Loucy (cell line): ENCODE results near the gene CACNA1C.

Experiments used
- H2AFZ ChIP-seq: fragments of 200-600 bp; sonication (generic); 2 replicates; pipeline ENCODE4 v1.6.0; 2016; ENCODE audit warnings: antibody characterized with exemption, mild to moderate bottlenecking, low read length, moderate library complexity
- H3F3A ChIP-seq: fragments of 200-600 bp; 2 replicates; pipeline ENCODE4 v1.6.0; 2016; ENCODE audit warnings: antibody characterized with exemption, low read depth, mild to moderate bottlenecking
- H3K27me3 ChIP-seq: fragments of 200-600 bp; sonication (generic); 2 replicates; pipeline ENCODE4 v1.6.1; 2014; ENCODE audit warnings: low read length, mild to moderate bottlenecking; ENCODE audit not compliant: insufficient read depth, poor library complexity, severe bottlenecking
- H3K36me3 ChIP-seq: fragments of 200-600 bp; sonication (generic); 2 replicates; pipeline ENCODE4 v1.6.1; 2016; ENCODE audit warnings: low read length; ENCODE audit not compliant: insufficient read depth
- H3K4me1 ChIP-seq: fragments of 200-600 bp; sonication (generic); 2 replicates; pipeline ENCODE4 v1.5.1; 2014; ENCODE audit warnings: low read length, mild to moderate bottlenecking; ENCODE audit not compliant: insufficient read depth, poor library complexity, severe bottlenecking
- H3K4me2 ChIP-seq: fragments of 200-600 bp; sonication (generic); 2 replicates; pipeline ENCODE4 v1.6.0; 2014; ENCODE audit warnings: antibody characterized with exemption, low read length, low read depth, mild to moderate bottlenecking; ENCODE audit not compliant: poor library complexity, severe bottlenecking
- H3K4me3 ChIP-seq: fragments of 200-600 bp; sonication (generic); 2 replicates; pipeline ENCODE4 v1.5.1; 2014; ENCODE audit warnings: low read length, mild to moderate bottlenecking, mixed read lengths; ENCODE audit not compliant: poor library complexity, severe bottlenecking
- H3K79me2 ChIP-seq: fragments of 200-600 bp; sonication (generic); 2 replicates; pipeline ENCODE4 v1.6.1; 2014; ENCODE audit warnings: low read length; ENCODE audit not compliant: insufficient read depth
- H3K9ac ChIP-seq: fragments of 200-600 bp; sonication (generic); 2 replicates; pipeline ENCODE4 v1.6.0; 2014; ENCODE audit warnings: mild to moderate bottlenecking, low read depth, low read length, moderate library complexity; ENCODE audit not compliant: poor library complexity, severe bottlenecking
- H3K9me2 ChIP-seq: fragments of 200-600 bp; sonication (generic); replicated peaks from 2 replicates; pipeline ENCODE4 v1.6.1; 2016; ENCODE audit warnings: low read depth, low read length, mixed read lengths
- H3K9me3 ChIP-seq: fragments of 200-600 bp; sonication (generic); 2 replicates; pipeline ENCODE4 v1.6.1; 2014; ENCODE audit warnings: mild to moderate bottlenecking, antibody characterized with exemption, low read length, low read depth; ENCODE audit not compliant: insufficient read depth
- H4K20me1 ChIP-seq: fragments of 200-600 bp; sonication (generic); 2 replicates; pipeline ENCODE4 v1.6.0; 2014; ENCODE audit warnings: antibody characterized with exemption, low read length, mild to moderate bottlenecking; ENCODE audit not compliant: insufficient read depth, poor library complexity, severe bottlenecking
- EZH2phosphoT487 ChIP-seq: fragments of 200-600 bp; IDR thresholded peaks from 2 replicates; pipeline ENCODE4 v1.6.1; 2018; ENCODE audit warnings: antibody characterized with exemption, mild to moderate bottlenecking, moderate library complexity, borderline replicate concordance
- TF ChIP-seq, protein P1 (sequence below): fragments of 200-600 bp; sonication (generic); conservative IDR thresholded peaks from 2 replicates; pipeline ENCODE4 v1.5.1; 2014; ENCODE audit warnings: mild to moderate bottlenecking, antibody characterized with exemption, low read length

CACNA1C gene

DNA sequence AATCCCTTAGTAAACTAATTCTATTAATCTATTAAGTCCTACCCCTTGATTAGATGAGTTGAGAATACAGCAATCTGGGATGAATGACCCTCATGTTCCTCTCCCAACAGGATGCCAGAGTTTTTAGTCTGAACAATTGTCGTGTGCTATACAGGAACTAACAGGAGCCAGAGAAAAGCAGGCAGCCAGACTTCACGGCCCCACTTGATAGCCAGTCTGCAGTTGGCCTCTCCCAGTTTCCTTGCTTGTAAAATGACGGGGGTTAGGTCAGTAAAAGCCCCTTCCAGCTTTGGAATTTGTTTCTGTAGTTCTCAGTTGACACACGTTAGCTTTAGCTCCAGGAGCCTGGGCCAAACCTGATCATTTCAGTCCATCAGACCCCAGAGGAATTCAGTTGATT, 475.2 kb downstream of the CACNA1C start:
- Histone ChIP-seq H3K9me2 (no peaks in the 10 kb centered on the region), H3K36me3 (no peaks in the 10 kb centered on the region), H3K79me2 (no peaks in the 10 kb centered on the region), H3F3A (no peaks in the 10 kb centered on the region), H3K9ac (no peak overlapping the region), H3K9me3 (no peaks in the 10 kb centered on the region), H3K4me2 (no peak overlapping the region), H3K4me1 (no peaks in the 10 kb centered on the region), H3K27me3 (no peaks in the 10 kb centered on the region), H4K20me1 (no peaks in the 10 kb centered on the region), H3K4me3 (no peak overlapping the region), H2AFZ (no peak overlapping the region)
- no peak for TF ChIP-seq EZH2phosphoT487
- TF ChIP-seq, protein P1, sequence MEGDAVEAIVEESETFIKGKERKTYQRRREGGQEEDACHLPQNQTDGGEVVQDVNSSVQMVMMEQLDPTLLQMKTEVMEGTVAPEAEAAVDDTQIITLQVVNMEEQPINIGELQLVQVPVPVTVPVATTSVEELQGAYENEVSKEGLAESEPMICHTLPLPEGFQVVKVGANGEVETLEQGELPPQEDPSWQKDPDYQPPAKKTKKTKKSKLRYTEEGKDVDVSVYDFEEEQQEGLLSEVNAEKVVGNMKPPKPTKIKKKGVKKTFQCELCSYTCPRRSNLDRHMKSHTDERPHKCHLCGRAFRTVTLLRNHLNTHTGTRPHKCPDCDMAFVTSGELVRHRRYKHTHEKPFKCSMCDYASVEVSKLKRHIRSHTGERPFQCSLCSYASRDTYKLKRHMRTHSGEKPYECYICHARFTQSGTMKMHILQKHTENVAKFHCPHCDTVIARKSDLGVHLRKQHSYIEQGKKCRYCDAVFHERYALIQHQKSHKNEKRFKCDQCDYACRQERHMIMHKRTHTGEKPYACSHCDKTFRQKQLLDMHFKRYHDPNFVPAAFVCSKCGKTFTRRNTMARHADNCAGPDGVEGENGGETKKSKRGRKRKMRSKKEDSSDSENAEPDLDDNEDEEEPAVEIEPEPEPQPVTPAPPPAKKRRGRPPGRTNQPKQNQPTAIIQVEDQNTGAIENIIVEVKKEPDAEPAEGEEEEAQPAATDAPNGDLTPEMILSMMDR, result no peak

DNA sequence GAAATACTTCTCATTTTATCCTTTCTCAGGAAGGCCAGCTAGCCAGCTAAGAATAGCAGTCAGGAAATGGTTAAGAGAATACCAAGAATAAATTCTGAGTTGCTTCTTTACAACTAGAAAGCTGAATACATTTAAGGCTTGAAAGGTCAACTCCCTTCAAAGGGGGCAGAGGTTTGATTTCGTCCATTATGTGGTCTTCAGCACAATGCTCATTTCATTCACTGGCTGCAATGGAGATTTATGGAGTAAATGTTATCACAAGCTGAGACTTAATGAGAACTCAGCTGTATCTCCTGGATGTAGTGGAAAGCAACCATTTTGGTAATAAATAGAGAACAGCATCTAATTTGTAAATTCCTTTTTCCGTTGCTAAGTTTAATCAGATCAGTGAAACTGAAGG, 477.0 kb downstream of the CACNA1C start:
- no peak overlapping the region for H3K4me2 ChIP-seq
- H3K4me1 ChIP-seq, result no peaks in the 10 kb centered on the region
- no peak overlapping the region for H2AFZ ChIP-seq
- H4K20me1 ChIP-seq, result no peaks in the 10 kb centered on the region
- no peaks in the 10 kb centered on the region for H3K36me3 ChIP-seq
- H3K27me3 ChIP-seq, result no peaks in the 10 kb centered on the region
- TF ChIP-seq EZH2phosphoT487, result no peak
- TF ChIP-seq, protein P1, result no peak
- no peaks in the 10 kb centered on the region for H3K79me2 ChIP-seq
- no peaks in the 10 kb centered on the region for H3F3A ChIP-seq
- no peak overlapping the region for H3K9ac ChIP-seq
- H3K9me3 ChIP-seq, result no peaks in the 10 kb centered on the region
- H3K9me2 ChIP-seq, result no peaks in the 10 kb centered on the region
- no peak overlapping the region for H3K4me3 ChIP-seq

DNA sequence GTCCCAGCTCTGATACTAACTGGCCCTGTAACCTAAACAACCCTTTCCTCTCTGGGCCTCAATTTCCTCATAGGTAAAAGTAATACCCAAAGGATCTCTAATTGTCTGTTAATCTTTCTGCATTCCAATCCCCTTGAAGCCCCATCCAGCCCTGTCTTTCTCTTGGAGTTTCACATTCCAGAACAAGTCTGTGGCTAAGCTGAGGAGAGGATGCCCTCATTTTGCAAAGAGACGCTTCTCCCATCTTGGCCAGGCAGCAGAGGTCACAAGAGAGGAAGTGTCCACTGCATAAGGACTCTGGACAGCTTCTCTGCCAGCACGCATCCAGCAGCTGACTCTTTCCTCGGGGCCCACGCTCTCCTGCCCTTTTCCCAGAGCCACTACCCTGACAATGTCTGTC, 478.6 kb downstream of the CACNA1C start:
- Histone ChIP-seq H3K9me3 (no peaks in the 10 kb centered on the region), H3K4me1 (no peaks in the 10 kb centered on the region), H3K79me2 (no peaks in the 10 kb centered on the region), H3K9me2 (no peaks in the 10 kb centered on the region), H3F3A (no peaks in the 10 kb centered on the region), H3K9ac (no peak overlapping the region), H3K4me3 (no peak overlapping the region), H2AFZ (no peak overlapping the region), H3K27me3 (no peaks in the 10 kb centered on the region), H3K36me3 (no peaks in the 10 kb centered on the region), H3K4me2 (no peak overlapping the region), H4K20me1 (no peaks in the 10 kb centered on the region)
- TF ChIP-seq, protein P1, result no peak
- TF ChIP-seq EZH2phosphoT487, result no peak
